Hindlimb muscle (tissue), 1 donor: ENCODE measurements around the gene TERB1. TPM values are rescaled to one million over a fixed set of nuclear protein-coding genes. Genes with fewer than 3 reads are reported as not detected.
"Not testable (repeated sequence)": the region's sequence is repeated elsewhere in the genome, so short reads cannot be mapped to it uniquely, and the experiment has no call there.

Source experiments
- DNase-seq: peaks from one replicate; pipeline ENCODE4 v3.0.0-alpha.2; 2013
- polyA plus RNA-seq: library from polyadenylated mRNA; unstranded; fragments of 120-200 nt; gene quantifications from one replicate; pipeline ENCODE4 v1.2.1, GENCODE V29; 2013; ENCODE audit not compliant: insufficient read length

Gene TERB1
- polyA plus RNA-seq, 1 donor = not detected

DNA sequence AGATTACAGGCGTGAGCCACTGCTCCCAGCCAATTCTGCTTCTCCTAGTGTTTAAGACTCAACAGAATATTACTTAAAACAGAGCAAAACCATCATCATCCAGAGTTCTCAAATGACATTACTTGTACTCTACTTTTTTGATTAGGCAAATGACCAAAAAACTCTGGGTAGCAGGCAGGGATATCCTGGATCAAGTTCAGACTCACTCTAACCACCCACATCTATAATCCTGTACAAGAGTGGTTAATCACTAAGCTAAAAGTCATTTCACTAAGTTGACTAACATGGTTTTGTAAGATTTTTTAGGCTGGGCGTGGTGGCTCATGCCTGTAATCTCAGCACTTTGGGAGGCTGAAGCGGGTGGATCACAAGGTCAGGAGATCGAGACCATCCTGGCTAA, 22.6 kb upstream of the TERB1 start:
- DNase-seq = no peak

DNA sequence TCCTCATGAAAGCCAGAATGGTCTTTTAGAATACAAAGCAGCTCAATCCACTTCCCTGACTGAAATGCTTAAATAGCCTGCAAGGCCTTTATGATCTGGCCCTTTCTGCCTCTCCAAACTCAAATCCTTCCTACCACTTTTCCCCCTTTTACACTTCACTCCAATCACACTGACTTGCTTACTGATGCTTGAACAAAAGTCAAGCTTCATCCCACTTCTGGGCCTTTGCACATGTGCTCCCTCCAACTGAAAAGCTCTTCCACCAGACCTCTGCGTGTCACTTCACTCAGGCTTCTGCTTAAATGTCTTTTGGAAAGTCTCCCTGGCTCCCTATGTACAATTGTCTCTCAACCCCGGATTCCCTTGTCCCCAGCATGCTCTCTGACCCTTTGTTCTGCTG, 13.3 kb upstream of the TERB1 start:
- no peak for DNase-seq

DNA sequence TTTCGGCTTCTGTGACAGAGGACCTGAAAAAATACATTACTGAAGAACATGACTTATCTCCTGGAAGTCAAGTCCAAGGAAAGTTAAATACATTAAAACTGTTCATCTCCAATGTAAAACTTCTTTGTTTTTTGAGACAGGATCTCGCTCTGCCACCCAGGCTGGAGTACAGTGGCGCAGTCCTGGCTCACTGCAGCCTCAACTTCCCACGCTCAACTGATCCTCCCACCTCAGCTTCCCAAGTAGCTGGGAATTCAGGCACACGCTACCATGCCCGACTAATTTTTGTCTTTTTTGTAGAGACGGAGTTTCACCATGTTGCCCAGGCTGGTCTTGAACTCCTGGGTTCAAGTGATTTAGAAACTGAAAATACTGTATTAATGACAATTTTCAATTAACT, 9.7 kb upstream of the TERB1 start:
- DNase-seq = no peak

DNA sequence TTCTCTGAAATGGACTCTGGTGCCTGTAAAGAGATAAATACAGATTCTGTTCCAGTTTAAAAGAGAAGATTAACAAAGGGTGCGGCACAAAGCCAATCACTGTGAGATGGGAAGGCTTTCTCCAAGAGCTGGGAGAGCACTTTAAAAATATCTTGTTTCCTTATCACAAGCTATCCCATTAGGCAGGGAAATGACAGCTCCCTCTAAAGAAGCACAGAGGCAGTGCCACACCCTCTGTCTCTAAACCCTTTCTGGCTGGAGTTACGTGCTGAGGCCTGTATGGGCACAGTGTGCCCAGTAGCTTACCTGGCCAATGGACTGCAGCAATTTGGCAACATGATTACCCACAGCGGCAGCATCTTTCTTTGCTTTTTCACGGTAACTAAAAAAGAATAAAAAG, 9.0 kb upstream of the TERB1 start:
- no peak for DNase-seq

DNA sequence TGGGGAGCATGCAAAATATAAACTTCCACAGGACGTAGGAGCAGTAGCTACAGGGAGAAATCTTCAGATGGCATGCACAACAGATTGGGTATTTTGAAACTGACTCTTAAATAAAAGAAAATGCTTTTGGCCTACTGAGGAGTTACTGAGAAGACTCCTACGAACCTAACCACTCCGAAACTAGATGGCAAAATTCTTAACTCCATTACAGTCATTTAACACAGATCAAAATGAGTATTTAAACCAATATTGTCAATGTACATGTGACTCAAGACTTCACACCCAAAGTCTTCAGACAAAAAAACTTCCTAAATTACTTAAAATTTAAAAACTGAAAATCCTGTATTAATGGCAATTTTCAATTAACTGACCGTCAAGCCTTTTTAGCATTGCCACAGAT, 8.4 kb upstream of the TERB1 start:
- no peak for DNase-seq

DNA sequence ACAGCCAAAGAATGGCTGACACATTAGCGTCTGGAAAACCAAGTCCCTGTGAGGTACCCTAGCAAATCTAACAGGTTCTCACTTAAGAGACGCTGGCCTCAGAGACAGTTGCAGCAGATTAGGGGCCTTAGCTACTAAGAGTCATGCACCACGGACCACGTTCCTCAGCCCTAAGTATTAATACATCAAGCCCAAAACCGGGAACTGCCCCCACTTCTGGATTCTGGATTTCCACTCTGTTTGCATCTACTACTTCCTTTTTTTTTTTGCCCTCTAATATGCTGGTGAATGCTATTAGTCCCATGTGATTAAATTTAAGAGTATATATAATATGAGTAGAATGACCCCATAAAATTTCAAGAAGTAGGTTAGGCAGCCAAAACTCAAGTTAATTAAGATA, 775 bp upstream of the TERB1 start:
- DNase-seq = no peak

DNA sequence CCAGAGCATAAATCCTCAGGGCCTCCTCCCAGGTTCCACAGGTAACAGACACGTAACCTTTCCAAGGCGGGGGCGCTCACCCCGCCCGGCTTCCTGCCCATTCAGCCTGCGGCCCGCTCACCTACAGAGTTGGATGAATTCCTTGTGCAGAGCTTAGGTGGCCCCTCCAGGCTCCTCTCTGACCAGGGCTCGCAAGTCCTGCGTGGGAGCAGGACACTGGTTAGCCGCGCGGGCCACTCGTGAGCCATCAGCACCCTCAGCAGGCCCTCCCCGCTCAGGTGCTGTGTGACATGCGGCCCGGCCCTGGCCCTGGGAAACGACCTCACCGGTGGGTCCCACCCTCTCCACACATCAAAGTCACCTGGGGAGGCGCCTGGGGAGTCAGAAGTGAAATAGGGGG, 528 bp downstream of the TERB1 start:
- DNase-seq = no peak

DNA sequence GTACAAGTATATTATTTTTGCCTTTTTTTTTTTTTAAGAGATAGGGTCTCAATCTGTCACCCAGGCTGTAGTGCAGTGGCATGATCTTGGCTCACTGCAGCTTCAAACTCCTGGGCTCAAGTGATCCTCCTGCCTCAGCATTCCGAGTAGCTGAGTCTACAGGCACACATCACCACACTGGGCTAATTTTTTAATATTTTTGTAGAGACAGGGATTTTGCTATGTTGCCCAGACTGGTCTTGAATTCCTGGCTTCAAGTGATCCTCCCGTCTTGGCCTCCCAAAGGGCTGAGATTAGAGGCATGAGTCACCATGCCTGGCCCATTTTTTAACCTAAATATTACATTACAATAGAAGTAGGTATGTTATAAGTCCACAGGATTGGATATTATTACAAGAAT, 3.2 kb downstream of the TERB1 start:
- no peak for DNase-seq

DNA sequence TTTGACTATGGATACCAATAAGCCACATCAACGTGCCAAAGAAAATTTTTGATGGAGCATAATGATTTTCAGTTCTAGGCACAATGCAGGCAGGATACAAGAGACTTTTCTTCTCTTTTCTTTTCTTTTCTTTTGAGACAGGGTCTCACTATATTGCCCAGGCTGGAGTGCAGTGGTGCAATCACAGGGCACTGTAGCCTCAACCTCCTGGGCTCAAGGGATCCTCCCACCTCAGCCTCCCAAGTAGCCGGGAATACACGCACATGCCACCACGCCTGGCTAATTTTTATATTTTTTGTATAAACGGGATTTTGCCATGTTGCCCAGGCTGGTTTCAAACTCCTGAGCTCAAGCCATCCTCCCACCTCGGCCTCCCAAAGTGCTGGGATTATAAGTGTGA, 7.4 kb downstream of the TERB1 start:
- not testable (repeated sequence) for DNase-seq

DNA sequence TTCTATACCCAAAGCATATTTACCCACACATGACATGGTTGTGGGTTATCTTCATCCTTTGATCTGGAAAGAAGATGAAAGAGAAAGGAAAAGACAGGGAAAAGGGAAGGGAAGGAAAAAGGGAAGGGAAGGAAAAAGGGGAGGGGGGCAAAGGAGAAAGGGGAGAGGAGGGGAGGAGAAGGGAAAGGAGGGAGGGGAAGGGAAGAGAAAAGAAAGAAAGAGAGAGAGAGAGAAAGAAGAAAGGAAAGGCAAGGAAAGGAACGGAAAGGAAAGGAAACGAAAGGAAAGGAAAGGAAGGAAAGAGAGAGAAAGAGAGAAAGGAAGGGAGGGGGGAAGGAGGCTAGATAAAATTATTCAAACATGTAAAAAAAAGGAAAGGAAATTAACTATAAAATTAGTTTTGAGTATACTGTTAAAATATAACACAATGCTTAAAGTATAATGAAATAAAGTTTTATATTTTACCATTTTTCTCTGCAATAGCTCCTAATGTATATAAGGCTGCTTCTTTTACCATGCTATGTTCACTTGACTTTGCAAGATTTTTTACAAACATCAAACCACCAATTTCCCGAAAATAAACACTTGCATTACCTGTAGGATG, 11.2 kb downstream of the TERB1 start:
- DNase-seq = no peak

DNA sequence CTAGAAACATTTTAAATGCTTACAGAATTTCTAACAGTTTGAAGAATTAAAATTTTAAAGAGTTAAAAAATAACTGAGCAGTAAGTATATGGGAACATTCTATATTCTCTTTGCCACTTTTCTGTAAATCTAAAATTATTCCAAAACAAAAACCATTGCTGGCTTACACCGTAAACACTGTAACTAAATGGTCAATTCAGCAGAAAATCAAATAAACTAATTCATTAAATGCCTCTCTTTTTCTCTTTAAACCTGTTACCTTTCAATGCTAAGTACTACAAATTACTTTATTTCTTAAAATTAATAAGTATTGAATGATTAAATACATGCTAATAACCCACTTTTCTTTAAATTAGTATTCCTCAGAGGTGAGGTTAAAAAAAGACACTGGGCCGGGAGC, 14.0 kb downstream of the TERB1 start:
- no peak for DNase-seq

DNA sequence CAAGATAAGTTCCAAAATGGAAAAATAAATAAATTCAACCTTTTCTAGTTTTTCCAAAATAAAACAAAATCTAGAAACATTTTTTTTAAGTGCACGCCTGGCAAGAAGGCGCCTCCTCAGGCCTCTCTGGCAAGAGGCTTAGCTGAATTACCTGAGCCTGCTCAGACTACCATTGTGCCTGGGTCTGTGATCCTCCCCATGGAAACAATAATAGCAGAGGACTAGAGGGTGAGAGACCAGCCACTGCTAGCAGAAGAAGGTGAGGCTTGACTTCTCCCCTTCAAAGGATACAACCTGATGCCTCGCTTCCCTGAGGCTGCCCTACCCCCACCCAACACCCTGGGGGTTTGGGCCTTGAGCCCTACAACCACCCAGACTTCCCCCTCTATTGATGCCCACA, 14.8 kb downstream of the TERB1 start:
- DNase-seq = no peak

DNA sequence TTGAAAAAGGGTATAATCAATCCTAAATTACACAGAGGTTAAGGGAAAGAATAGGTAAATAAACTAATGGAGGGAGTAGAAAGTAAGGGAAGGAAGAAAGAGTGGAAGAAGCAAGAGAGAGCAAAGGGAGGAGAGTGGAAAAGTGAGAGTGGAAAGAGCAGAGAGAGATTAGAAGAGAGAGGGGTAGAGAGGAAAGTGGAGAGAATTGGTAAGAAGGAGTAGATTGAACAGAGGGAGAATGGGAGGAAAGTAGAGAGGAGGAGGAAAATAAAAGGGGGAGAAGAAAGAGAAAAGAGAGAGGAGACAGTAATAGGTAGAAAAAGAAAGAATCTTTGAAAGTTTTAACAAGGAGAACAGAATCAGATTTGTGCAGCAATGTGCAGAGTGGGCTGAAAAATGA, 24.9 kb downstream of the TERB1 start:
- DNase-seq = no peak

DNA sequence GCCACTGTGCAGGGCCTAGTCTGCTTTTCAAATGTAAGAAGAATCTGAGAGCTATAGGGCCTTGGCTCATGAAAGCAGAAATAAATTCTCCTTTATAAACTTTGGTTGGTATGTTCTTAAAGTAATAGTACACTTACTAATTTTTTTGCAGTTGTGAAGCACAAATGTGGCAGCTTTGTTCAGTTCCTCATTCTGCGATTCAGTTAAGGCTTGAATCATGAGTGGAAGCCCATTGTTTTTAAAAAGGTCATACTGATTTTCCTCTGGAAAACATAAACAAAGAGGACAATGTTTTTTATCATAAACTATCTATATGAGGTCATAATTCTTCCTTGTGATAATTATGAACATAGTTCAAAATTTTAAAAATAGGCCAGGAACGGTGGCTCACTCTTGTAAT, 26.4 kb downstream of the TERB1 start:
- DNase-seq = no peak

DNA sequence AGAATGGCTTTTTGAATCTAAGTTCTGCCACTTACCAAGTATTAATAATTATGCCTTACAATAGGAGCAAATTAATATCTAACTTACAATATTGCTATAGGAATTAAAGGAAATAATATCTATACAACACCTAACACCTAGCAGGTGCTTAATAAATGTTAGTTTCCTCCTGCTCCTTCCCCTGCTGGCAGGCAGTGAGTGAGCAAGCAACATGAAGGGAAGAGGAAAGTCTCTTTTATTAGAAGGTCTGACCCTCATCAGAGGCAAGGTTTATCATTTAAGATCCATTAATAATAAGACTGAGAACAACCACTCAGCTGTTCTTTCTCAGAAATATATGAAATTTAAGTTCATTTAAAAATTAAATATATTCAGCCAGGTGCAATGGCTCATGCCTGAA, 43.3 kb downstream of the TERB1 start:
- DNase-seq = no peak

DNA sequence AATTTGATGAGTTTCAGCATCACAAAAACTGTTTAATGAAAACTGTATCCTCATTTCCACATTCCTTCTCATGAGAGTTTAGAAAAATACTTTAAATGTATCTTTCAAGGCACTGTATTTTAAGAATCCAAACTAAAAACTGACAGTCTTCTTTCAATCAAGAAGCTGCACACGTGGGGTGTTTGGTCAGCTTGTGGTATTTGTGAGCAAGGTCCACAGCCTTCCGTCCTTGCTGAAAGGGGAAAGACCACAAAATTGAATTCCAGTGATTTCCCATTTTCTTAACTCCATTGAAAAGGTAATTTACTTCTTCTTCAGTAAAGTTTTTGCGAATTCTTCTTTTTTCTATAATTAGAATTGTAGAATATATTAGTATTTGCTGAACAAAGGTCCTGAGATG, 46.6 kb downstream of the TERB1 start:
- DNase-seq = no peak

DNA sequence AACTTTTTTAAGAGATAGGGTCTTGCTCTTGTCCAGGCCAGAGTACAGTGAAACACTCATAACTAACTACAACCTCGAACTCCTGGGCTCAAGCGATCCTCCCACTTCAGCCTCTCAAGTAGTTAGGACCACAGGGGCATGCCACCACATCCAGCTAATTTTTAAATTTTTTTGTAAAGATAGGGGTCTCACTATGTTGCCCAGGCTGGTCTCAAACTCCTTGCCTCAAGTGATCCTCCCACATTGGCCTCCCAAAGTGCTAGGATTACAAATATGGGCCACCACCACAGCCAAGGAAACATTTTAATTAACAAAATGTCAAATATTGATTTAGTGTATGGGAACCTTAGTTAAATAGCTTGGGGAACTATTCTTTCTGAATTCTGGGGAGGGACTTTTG, 47.2 kb downstream of the TERB1 start:
- no peak for DNase-seq

DNA sequence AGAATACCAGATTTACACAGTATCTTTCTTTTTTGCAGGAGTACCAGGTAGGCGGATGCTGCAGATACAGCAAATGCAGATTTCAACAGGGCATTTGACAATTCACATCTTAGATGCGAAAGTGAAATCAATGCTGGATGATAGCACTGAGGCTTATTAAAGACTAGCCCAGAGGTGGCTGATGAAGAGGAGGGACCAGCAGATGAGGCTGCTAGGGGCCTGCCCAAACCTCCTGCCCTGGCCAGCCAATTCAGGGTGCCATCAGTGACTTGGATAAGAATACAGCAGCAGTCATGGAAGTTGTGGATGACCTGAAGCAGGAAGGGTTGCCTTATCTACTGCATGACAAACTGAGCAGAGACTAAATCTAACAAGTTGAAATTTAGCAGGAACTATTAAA, 48.4 kb downstream of the TERB1 start:
- DNase-seq = no peak

DNA sequence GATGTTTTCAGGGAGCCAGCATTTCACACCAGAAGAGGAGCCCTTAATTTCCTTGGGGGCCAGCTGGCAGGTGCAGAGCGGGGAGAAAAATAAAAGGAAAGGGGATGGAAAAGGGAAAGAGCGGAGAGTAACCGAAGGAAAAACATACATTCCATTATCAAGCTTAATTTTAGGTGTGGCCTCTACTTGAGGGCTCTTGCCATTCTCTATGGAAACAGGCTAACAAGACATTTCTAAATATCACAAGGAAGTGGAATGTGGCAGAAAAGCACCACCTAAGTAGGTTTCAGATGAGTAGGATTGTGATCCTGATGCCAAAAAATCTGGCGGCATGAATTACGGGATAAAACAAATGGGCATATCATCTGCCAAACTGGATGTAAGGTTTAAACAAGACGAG, 49.0 kb downstream of the TERB1 start:
- no peak for DNase-seq

DNA sequence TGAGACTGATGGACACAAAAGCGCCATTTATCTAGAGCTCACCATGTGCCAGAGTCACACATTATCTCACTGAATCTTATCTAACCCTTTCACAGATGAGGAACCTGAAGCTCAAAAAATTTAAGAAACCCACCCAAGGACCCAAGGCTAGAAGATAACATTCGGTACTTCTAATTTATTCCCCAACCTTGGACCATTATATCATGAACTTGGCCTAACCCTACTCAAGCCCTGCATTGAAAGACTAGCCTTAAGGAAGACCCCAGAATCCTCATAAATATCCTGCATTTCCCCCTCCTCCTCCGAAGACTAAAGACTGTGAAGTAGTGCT, 49.4 kb downstream of the TERB1 start:
- no peak for DNase-seq

DNA sequence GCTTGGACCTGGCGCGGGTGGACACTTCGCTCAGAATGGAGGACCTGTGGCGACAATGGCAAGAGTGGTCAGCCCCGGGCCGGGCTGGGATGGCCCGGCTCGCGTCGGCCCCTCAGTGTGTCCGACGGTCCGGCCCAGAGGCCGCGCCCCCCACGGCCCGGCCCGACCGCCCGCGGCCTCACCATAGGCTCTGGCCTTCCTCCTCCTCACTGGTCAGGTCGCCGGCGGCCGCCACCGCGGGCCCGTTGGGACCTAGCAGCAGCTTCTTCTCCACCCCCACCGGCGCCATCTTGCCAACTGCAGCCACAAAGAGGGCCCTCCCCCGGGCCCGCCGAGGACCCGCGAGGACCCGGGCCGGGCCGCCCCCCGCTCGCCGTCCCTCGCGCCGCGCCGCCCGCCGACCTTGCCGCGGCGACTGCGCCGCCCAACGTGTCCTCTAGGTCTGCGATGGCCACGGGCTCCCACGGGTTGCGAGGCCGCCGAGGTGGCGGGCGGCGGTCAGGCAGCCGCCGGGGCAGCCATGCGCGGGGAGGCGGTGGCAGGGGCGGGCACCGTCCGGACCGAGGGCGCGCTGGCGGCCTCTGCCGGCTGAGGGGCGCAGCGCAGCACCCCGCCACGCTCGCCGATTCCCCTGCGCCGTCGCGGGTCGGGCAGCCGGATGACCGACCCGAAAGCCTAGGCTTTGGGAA, 49.9 kb downstream of the TERB1 start, which contains the start of gene DYNC1LI2:
TSS of gene DYNC1LI2 (minus strand) at position 307 of the 689 bp plus-strand sequence. CDS start at position 289, 18 bp downstream.
- DNase-seq = peak; percentile 86

DNA sequence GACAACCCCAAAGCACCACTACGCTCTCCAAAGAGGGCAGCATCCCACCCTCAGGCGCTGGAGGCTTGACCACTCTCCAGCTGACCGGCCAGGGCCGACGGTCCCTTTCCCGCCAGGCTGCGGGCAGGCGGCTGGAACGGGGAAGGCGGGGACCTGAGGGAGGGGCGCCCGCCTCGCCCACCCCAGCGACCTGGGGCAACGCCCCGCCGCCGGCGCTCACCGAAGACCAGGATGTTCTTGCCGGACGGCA, 50.4 kb downstream of the TERB1 start:
- no peak for DNase-seq

DNA sequence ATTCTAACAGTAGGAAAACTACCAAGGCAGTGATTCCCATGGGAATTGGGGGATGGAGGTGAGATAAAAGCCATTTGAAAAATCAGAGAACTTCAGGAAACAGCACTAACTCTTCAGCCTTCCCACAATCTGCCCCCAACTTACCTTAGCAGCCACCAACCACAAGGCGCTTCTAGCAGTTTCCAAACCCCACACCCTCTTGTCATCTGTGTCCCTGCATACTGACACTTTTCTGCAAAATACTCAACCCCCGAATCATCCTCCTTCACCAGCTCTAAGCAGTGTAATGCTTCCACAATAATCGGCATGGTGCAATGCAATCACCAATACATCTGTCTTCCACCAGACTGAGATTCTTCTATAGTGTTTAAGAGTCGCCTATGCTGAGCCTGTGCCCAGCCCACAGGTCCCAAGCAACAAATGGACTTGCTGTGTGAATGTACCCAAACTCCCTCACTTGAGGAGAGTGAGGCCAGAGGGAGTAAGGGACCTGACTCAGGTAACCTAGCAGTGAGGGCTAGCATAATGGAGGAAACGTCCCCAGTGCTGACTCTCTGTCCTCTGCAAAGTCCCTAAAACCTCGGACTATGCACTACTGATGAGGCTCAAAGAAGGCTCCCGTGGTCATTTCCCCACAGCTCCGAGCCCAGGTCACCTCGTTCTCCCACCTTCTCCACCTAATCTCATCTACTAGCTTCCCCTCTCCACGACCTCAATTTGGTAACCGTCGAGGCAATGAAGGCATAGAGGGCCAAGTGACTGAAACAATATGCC, 50.9 kb downstream of the TERB1 start:
- DNase-seq = no peak

DNA sequence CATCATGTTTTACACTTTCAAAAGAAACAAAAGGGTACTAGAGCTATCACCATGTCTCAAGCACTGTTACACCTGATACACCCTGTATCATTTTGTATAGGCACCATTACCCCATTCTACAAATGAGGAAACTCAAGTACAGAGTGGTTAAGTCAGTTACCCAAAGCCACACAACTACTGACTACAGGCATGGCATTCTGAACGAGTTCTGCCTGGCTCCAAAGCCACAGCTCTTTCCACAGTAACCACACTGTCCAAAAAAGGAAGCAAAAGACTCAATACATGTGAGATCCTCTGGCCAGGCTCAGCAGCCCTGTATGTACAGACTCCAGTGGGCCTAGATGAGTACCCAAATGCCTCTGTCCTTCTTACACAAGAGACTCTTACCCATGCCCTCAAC, 54.7 kb downstream of the TERB1 start:
- DNase-seq = no peak

DNA sequence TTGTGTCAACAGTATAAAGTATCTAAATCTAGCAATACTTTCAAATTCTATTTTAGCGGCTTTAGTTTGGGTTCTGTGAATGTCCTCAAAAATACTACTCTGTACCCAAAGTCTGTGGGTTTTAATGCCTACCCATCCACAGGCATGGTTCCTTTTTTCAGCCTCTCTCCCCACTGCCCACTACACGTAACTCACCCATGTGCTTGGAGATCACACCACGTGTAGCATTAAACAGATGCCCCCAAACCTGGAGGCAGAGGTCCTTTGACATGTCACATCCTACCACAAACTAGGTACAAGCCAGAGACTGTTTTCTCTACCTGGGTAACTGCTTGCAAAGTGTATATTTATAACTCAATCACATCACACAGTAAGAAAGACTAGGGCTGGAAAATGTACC, 55.3 kb downstream of the TERB1 start:
- no peak for DNase-seq
